ENCODE data around the gene SHISA4.

SHISA4 gene

DNA sequence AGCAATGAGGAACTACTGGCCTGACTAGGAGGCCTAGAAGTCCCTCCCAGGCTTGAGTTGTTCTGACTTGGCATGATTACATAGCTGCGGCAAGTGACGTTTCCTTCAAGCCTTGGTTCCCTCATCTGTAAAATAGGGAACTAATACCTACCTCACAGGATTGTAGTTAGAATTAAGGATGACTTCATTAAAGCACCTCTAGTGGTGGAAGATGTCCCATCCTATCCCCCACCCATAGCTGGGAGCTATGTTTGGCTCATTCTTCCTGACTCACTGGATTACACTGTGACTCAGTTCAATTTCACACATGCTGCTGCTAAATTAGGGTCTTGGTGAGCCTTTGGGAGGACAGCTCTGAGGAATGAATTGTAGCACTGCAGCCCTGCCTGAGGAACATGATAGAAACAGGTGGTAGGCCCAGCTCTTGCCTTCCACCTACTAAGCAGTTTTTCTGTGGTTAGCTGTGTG lies 6.0 kb upstream of the SHISA4 start:
- peak; percentile 85 for DNase-seq

- DNase-seq, result no peak
Observed at GRCh38 chr1:201883266-201883665, 5.4 kb upstream of the SHISA4 start.

- peak; percentile 63 for DNase-seq
Observed at GRCh38 chr1:201883786-201884185, 4.9 kb upstream of the SHISA4 start.

- no peak for DNase-seq
Observed at GRCh38 chr1:201884425-201884824, 4.3 kb upstream of the SHISA4 start.

DNA sequence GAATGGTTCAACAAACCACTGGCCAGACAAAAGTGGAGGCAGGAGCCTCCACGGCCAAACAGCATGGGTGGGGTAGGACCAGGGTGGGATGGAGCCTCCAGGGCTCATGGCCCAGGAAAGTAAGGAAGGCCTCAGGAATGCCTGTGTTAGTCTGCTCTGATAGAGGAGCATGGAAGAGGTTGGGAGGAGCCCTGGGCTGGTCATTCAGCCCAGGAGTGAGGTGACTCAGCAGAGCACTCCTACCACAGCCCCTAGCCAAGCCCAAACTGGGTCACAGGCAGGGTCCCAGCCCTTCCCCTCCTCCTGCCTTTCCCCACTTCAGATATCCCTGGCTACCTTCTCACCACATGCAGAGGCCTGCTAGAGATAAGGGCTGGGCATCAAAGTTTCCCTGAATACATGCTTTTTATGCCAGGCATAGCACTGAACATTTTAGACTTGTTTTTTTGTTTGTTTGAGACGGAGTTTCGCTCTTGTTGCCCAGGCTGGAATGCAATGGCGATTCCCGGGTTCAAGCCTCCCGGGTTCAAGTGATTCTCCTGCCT lies 3.1 kb upstream of the SHISA4 start:
- peak; percentile 40 for DNase-seq

DNA sequence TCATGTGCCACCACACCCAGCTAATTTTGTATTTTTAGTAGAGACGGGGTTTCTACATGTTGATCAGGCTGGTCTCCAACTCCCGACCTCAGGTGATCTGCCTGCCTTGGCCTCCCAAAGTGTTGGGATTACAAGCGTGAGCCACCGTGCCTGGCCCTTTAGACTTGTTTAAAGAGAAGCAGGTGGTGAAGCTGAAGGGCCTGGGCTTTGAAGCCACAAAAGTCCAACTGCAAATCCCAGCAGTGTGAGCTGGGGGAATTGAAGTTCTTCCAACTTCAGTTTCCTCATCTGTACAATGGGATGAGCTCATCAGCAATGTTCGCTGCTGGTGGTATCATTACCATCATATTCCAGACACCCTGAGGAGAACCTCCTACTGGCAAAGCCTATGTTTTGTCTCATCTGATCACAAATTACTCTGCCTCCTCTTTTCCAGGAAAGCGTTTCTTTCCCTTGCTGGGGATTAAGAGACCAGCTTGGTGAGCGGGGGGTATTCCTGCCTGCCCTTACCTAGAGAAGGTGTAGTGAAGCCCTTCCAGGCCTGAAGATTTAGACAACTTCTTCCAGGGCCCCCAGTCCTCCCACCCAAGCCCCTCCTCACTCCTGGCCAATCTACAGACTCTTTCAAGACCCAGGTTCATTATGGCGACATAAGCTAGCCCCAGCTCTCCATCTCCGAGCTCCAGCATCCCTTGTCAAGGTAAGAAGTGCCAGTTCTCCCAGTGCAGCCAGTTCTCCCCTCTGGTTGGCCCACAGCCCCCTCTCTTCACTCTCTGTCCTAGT lies 2.4 kb upstream of the SHISA4 start:
- no peak for DNase-seq

GRCh38 chr1:201887116-201887866 lies 1.4 kb upstream of the SHISA4 start:
- no peak for DNase-seq

- no peak for DNase-seq
Observed at GRCh38 chr1:201889090-201889968, 631 bp downstream of the SHISA4 start.

DNA sequence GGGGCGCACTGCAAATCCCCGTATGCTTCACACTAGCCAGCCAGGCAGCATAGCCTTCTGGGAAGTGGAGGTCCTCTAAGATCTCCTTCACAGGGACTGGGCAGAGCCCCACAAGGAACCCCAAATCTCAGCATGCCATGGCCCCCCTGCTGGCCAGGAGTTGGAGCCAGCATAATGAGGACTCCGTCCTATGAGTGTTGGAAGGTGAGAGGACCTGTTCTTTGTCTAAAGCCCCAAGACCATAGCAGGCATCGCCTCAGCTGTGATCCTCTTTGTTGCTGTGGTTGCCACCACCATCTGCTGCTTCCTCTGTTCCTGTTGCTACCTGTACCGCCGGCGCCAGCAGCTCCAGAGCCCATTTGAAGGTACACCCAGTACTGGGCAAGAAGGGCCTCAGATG lies 1.5 kb downstream of the SHISA4 start:
- DNase-seq, result no peak

DNA sequence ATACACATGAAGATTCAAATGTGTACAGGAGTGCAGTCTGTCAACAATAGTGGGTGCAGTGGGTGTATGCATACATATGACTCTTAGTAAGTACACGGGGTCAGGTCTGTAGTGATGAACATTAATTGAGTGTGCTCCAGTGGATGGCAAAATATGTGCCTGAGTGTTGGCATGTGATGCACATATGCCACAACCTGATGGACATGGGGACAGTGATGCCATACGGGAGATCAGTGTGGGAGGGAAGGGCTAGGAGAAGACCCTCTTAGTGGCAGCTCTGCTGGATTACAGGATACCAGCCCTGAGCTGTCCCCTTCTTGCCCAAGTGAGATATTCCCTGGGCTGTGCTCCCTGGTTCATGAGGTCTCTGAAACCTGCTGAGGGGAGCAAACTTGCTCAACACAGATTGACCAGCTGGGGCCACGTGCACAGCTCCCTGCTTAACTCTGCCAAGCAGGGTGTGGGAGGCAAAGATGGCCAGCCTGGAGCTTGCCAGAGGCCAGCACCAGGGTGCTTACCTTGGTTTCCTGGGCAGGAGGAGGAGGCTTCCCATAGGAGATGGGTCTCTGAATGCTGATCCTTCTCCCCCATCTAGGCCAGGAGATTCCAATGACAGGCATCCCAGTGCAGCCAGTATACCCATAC lies 2.2 kb downstream of the SHISA4 start:
- DNase-seq, result no peak

GRCh38 chr1:201891451-201892045 lies 2.9 kb downstream of the SHISA4 start:
- no peak for DNase-seq

DNA sequence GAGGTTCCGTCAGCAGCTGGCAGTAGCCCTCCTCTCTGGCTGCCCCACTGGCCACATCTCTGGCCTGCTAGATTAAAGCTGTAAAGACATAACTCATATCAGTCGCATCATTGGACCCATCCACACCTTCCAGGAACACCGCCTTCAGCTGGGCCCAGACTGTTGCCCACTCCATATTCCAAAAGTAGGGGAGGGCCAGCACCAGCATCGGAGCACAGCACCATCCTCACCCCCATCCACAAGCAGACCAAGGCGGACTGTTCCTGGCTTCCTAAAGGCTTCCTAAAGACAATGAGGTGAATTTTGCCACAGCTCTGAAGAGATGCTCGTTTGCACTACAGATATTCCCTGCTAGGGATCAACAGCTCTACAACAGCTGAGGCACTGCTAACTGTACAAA lies 3.5 kb downstream of the SHISA4 start:
- no peak for DNase-seq

DNA sequence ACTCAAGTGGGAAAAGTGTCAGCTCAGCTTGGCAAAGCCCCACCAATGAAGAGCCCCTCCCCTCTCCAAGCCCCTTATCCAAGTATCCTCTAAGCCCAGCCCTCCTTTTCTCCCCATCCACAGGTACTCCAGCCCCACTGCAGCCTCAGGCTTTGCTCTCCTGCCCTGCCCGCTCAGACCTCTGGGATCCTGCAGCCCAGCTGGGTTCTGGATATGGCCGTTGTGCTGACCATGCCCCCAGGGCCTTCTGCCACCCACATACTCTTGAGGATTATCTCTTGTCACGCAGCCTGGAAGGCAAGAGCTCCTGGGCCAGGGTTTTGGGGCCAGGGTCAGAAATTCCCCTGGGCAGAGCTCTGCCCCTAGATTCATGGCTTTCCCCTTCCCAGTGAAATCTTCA lies 4.7 kb downstream of the SHISA4 start:
- no peak for DNase-seq

- DNase-seq, result no peak
Observed at GRCh38 chr1:201894343-201895119, 5.8 kb downstream of the SHISA4 start.

- DNase-seq, result no peak
Observed at GRCh38 chr1:201895120-201895665, 6.5 kb downstream of the SHISA4 start.

- DNase-seq, result peak; percentile 89
Observed at GRCh38 chr1:201895913-201896807, 7.5 kb downstream of the SHISA4 start.

GRCh38 chr1:201896951-201897391 lies 8.3 kb downstream of the SHISA4 start:
- peak; percentile 93 for DNase-seq

DNA sequence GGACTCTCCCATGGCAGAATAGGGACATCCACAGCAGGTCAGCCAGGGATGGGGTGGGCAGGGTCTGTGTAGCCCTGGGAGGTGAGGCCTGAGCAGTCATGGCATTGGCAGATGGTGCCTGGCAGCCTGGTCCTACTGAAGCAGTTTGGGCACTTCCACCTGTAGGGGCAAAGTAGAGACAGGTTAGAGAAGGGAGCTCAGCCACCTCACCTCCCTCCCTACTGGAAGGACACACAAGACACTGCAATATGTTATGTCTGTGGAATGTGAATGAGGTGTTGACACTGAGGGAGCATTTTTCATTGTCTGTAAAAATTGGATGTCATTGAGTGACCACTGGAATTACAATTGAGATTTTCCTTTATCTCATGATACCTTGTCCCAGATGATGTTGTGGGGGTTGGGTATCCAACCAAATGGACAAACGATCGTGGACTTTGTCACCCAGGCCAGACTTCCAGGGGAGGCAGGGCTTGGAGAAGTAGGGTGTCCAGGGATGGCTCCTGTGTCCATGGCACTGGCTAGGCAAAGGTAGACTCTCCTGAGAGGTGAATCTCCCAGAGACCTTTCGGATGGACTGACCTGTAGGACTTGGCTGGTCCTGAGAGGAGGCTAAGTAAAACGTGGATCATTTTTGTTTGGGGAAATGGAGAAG lies 9.7 kb downstream of the SHISA4 start:
- DNase-seq, result no peak

DNA sequence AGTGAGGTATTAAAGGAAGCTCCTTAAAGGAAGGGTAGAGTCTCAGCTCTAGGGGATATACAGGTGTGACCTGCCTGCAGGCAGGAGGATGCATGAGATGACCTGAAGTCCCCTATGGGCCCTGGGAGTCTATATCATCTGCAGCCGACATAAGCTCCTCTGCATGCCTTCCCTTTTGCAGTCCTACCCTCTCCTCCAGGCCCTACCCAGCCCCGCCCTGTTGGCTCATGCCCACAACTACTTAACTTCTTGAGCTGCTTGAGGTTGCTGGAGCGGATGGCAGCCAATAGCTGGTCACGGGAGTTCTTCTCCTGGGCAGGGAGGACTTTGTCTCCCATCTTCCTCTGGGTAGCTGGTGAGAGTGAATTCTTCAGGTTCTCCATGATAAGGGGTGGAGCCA lies 10.3 kb downstream of the SHISA4 start:
- DNase-seq, result no peak

Measured in HCEC 1CT (cell line).